Endometrial microvascular endothelial cells (primary cell): ENCODE measurements around the gene STAG2. TPM values are rescaled to one million over a fixed set of nuclear protein-coding genes. Genes with fewer than 3 reads are reported as not detected.
"Not testable (repeated sequence)": the region's sequence is repeated elsewhere in the genome, so short reads cannot be mapped to it uniquely, and the experiment has no call there.

Experiments used
- in situ Hi-C: cut with HindIII; loops from 2 replicates; pipeline ENCODE4 v1.10.0; 2017; ENCODE audit warnings: low sequenced_read_pairs, low pct_unique_long_range_greater_than_20kb; ENCODE audit errors: inconsistent ontology term
- total RNA-seq: library from RNA; depleted of rRNA; stranded (reverse); fragments of >200 nt; gene quantifications from one replicate; pipeline ENCODE4 v1.2.3, GENCODE V29; 2015; ENCODE audit errors: inconsistent ontology term

STAG2 gene
- total RNA-seq, 1 donor from 2014 or later, result 43.3 TPM

DNA sequence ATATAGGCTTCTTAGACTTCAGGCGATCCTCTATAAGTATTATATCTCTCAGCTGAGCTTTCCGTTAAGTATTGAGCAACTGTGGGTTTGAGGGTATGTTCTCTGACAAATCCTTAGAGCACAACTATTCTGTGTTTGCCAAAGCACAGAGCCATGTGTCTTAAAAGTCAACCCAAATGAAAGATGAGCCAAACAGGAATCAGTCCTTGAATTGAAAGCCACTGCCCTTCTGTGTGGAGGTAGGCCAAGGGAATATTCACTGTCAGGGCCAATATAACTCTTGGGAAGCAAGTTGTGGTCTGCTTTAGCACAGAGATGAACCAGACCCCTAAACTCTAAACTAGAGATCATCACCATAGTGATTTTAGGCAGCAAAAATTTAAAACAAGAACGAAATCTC lies 164.0 kb downstream of the STAG2 start:
- in situ Hi-C loops, result no loop called here

DNA sequence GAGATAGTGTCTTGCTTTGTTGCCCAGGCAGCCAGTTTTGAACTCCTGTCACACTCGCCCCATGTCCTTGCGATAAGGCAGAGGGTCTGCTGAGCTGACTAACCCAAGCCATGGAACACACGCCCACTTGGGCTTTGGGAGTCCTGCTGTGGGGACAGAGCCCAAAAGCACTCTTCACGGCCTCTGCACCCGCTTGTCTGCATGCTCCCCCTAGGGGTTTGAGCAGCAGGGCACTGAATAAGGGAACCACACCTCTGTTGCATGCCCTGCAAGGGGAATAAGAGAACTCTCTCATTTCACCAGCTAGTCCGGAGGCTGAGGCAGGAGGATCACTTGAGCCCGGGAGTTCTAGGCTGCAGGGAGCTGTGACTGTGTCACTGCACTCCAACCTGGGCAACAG lies 166.0 kb downstream of the STAG2 start:
- in situ Hi-C loops, result no loop called here

DNA sequence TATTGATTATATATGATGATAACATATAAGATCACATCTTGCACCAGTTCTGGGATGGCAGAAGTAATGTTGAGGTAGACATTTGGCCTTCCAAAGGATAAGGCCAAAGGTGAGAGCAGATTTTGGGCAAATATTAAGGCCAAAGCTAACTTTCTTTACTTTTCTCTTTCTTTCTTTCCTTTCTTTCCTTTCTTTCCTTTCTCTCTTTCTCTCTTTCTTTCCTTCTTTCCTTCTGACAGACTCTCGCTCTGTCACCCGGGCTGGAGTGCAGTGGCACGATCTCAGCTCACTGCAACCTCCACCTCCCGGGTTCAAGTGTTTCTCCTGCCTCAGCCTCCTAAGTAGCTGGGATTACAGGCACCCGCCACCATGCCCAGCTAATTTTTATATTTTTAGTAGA lies 170.9 kb downstream of the STAG2 start:
- in situ Hi-C loops, result not testable (repeated sequence)

DNA sequence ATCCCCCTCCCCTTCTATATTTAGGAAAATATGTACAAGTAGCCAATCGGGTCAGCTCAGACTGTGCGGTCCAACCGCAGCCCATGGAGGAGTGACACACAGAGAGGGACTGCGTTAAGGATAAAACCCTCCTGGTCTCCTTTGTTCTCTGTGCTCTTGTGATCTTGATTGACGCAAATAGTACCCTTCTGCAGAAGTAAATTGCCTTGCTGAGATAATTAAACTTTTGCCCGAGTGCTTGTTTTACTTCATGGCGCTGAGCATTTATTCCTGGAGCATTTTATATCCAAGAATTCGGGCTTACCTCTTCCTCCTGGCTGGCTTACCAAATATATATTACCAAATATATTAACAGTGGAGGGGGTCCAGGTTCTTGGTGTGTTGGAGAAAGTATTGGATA lies 184.2 kb downstream of the STAG2 start:
- in situ Hi-C loops, result no loop called here

DNA sequence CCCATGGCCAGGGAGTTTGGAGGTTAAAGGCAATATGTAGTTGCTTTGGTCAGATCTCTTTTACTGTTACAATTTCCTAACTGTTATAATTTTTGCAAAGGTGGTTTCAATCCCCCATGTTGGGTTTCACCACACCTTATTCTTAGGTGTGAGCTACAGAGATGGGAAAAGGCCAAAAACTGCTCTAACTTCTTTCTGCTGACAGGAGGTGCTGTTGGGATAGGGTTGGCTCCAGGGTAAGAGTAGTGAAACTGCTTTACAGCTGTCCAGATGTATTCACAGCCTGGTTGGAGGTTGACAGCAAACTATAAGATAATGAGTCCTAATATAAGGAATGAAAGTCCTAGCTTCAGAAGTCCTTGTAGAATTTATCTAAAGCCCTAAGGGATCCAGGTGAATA lies 189.7 kb downstream of the STAG2 start:
- in situ Hi-C loops, result no loop called here

Other genes with a start within 250 kb of the STAG2 start
- gene THOC2, start 228.7 kb upstream of the STAG2 start, total RNA-seq, result 29.8 TPM
- 23.3 TPM for gene XIAP, start 101.7 kb upstream of the STAG2 start, total RNA-seq